Uterus (tissue), 2 donors: ENCODE measurements around the gene RAI14.

Experiments
- CTCF ChIP-seq, 4 experiments: fragments of 200-600 bp in 2 of 4; fragments of 450-650 bp in 2 of 4; sonication (generic) in 2 of 4; IDR thresholded peaks; one replicate each; pipeline ENCODE4 v1.5.1; 2016 to 2019; ENCODE audit warnings: antibody characterized with exemption in 4 of 4, mild to moderate bottlenecking in 2 of 4, moderate library complexity in 1 of 4
- POLR2A ChIP-seq, 2 donors: fragments of 450-650 bp; IDR thresholded peaks; one replicate each; pipeline ENCODE4 v1.6.1; 2016; ENCODE audit warnings: antibody characterized with exemption in 2 of 2, mild to moderate bottlenecking in 1 of 2, moderate library complexity in 1 of 2

GRCh38 chr5:34833090-34833489 lies 177.0 kb downstream of the RAI14 start:
- TF ChIP-seq POLR2A (IDR thresholded peaks at IDR 0.05) (no peak), CTCF (IDR thresholded peaks at IDR 0.05) (no peak)
